NB4 (cell line): Measurements from ENCODE around the gene DRD2.

Experiments used
- CTCF ChIP-seq: IDR thresholded peaks from one replicate; pipeline ENCODE4 v1.5.1; 2012; ENCODE audit warnings: low read depth, low read length
- MAX ChIP-seq: IDR thresholded peaks from 2 replicates; pipeline ENCODE4 v1.6.1; 2011; ENCODE audit warnings: low read depth, low read length
- MYC ChIP-seq: IDR thresholded peaks from 2 replicates; pipeline ENCODE4 v1.6.1; 2011; ENCODE audit warnings: low read depth, low read length
- POLR2A ChIP-seq: IDR thresholded peaks from 2 replicates; pipeline ENCODE4 v1.6.1; 2011; ENCODE audit warnings: mild to moderate bottlenecking; ENCODE audit not compliant: insufficient read length; ENCODE audit errors: extremely low read depth

- no peak for TF ChIP-seq CTCF
- no peak for TF ChIP-seq MAX
- TF ChIP-seq POLR2A: no peak
- no peak for TF ChIP-seq MYC
These were observed 22.1 kb upstream of the DRD2 start for GRCh38 chr11:113497066-113497910.
